NT2/D1 (cell line): ENCODE measurements around the gene MRPL4.

Source experiments
- DNase-seq: peaks from one replicate; pipeline ENCODE4 v3.0.0-alpha.2; 2011; ENCODE audit warnings: low read depth, low spot score
- H3K27me3 ChIP-seq: 2 replicates; pipeline ENCODE4 v1.6.0; 2011; ENCODE audit warnings: mild to moderate bottlenecking; ENCODE audit not compliant: insufficient read length, insufficient read depth
- H3K36me3 ChIP-seq: 2 replicates; pipeline ENCODE4 v1.6.1; 2011; ENCODE audit warnings: mild to moderate bottlenecking, low read length, mixed read lengths; ENCODE audit not compliant: insufficient read depth, insufficient read length
- H3K4me1 ChIP-seq: 2 replicates; pipeline ENCODE4 v1.5.1; 2011; ENCODE audit not compliant: insufficient read depth, insufficient read length
- H3K4me3 ChIP-seq: 2 replicates; pipeline ENCODE4 v1.5.1; 2011; ENCODE audit warnings: low read depth; ENCODE audit not compliant: insufficient read length
- H3K9ac ChIP-seq: 2 replicates; pipeline ENCODE4 v1.6.0; 2011; ENCODE audit warnings: low read depth; ENCODE audit not compliant: insufficient read length
- H3K9me3 ChIP-seq: 2 replicates; pipeline ENCODE4 v1.5.1; 2011; ENCODE audit warnings: mild to moderate bottlenecking, low read length; ENCODE audit not compliant: insufficient read depth
- SUZ12 ChIP-seq: IDR thresholded peaks from 2 replicates; pipeline ENCODE4 v1.6.1; 2011; ENCODE audit not compliant: insufficient read length, insufficient read depth; ENCODE audit errors: extremely low read depth
- YY1 ChIP-seq: IDR thresholded peaks from 2 replicates; pipeline ENCODE4 v1.6.1; 2011; ENCODE audit not compliant: insufficient read length, insufficient read depth
- ZNF274 ChIP-seq: IDR thresholded peaks from 2 replicates; pipeline ENCODE4 v1.6.1; 2011; ENCODE audit warnings: mild to moderate bottlenecking, low read depth, low read length

MRPL4 gene

GRCh38 chr19:10295847-10296591 is 44.0 kb downstream of the MRPL4 start:
- Histone ChIP-seq H3K4me3 (peak overlapping the region; percentile 53), H3K4me1 (peaks cover 36% of the 10 kb centered on the region), H3K9me3 (no peaks in the 10 kb centered on the region), H3K36me3 (no peaks in the 10 kb centered on the region), H3K27me3 (peaks cover 59% of the 10 kb centered on the region), H3K9ac (peak overlapping the region; percentile 61)
- no peak for TF ChIP-seq SUZ12
- TF ChIP-seq ZNF274, result no peak
- no peak for TF ChIP-seq YY1
- no peak for DNase-seq

GRCh38 chr19:10299545-10300458 is 47.8 kb downstream of the MRPL4 start:
- peaks cover 11% of the 10 kb centered on the region for H3K36me3 ChIP-seq
- H3K4me3 ChIP-seq, result no peak overlapping the region
- no peak for DNase-seq
- no peaks in the 10 kb centered on the region for H3K9me3 ChIP-seq
- peaks cover 12% of the 10 kb centered on the region for H3K4me1 ChIP-seq
- TF ChIP-seq ZNF274 (no peak), YY1 (no peak), SUZ12 (no peak)
- H3K9ac ChIP-seq, result no peak overlapping the region
- H3K27me3 ChIP-seq, result peaks cover 21% of the 10 kb centered on the region

- no peak for DNase-seq
- no peak overlapping the region for H3K9ac ChIP-seq
- H3K4me1 ChIP-seq, result peaks cover 7% of the 10 kb centered on the region
- H3K9me3 ChIP-seq, result no peaks in the 10 kb centered on the region
- no peaks in the 10 kb centered on the region for H3K27me3 ChIP-seq
- no peak overlapping the region for H3K4me3 ChIP-seq
- no peak for TF ChIP-seq ZNF274
- TF ChIP-seq SUZ12, result no peak
- no peak for TF ChIP-seq YY1
- H3K36me3 ChIP-seq, result peaks cover 43% of the 10 kb centered on the region
Observed at GRCh38 chr19:10305139-10305806, 53.3 kb downstream of the MRPL4 start.

- peaks cover 13% of the 10 kb centered on the region for H3K4me1 ChIP-seq
- H3K4me3 ChIP-seq, result no peak overlapping the region
- no peaks in the 10 kb centered on the region for H3K27me3 ChIP-seq
- no peaks in the 10 kb centered on the region for H3K9me3 ChIP-seq
- no peak for DNase-seq
- TF ChIP-seq SUZ12, result no peak
- TF ChIP-seq ZNF274, result no peak
- TF ChIP-seq YY1, result no peak
- peaks cover 50% of the 10 kb centered on the region for H3K36me3 ChIP-seq
- no peak overlapping the region for H3K9ac ChIP-seq
Observed at GRCh38 chr19:10306327-10306726, 54.3 kb downstream of the MRPL4 start.

GRCh38 chr19:10309423-10309822 is 57.4 kb downstream of the MRPL4 start, which contains the start of gene ZGLP1:
Gene ZGLP1, minus strand, starts transcription at chr19:10309815.
- Histone ChIP-seq H3K9ac (no peak within 1 kb of the TSS), H3K9me3 (no peaks in the 10 kb centered on the region), H3K36me3 (peaks cover 59% of the 10 kb centered on the region), H3K4me1 (peaks cover 13% of the 10 kb centered on the region), H3K27me3 (no peaks in the 10 kb centered on the region), H3K4me3 (no peak within 1 kb of the TSS)
- TF ChIP-seq YY1, result no peak
- TF ChIP-seq SUZ12, result no peak
- TF ChIP-seq ZNF274, result no peak
- no peak for DNase-seq
